IMR-90 (cell line): ENCODE data around the gene GDPD2. TPM values are rescaled to one million over a fixed set of nuclear protein-coding genes. Genes with fewer than 3 reads are reported as not detected.

Experiments used
- ATAC-seq: fragments of 200-7000 bp; cut with Tn5 transposase; 2 replicates; pipeline ENCODE4 v1.9.1; 2020; ENCODE audit warnings: low read depth, mild to moderate bottlenecking, moderate library complexity
- BruUV-seq: library from RNA; stranded (reverse); fragments of 400-500 nt; replicated peaks from 2 replicates; lab custom pipeline; 2021; lab: Mats Ljungman, UMichigan
- CTCF ChIA-PET: fragments of 300-600 bp; formaldehyde crosslinking; extraction: SDS; loops from one replicate; lab custom pipeline; 2021; ENCODE audit warnings: antibody characterized with exemption; lab: Yijun Ruan, JAX
- POLR2A ChIA-PET: fragments of 300-600 bp; sonication (Branson Sonifier 250); formaldehyde crosslinking; loops from one replicate; lab custom pipeline; 2022; ENCODE audit warnings: antibody characterized with exemption; ENCODE audit not compliant: unreplicated experiment; lab: Charles Lee
- DNase-seq: peaks from one replicate; pipeline ENCODE4 v3.0.0; 2013
- H2AFZ ChIP-seq: replicated peaks from 2 replicates; pipeline ENCODE3; 2013; ENCODE audit warnings: low read length, mild to moderate bottlenecking; ENCODE audit not compliant: poor library complexity
- H2AK5ac ChIP-seq: 2 replicates; pipeline ENCODE4 v1.6.1; 2013; ENCODE audit warnings: low read depth, low read length, inconsistent platforms
- H2AK9ac ChIP-seq: replicated peaks from 2 replicates; pipeline ENCODE3; 2013; ENCODE audit warnings: mild to moderate bottlenecking, low read depth, low read length, moderate library complexity; ENCODE audit not compliant: poor library complexity
- H2BK120ac ChIP-seq: 2 replicates; pipeline ENCODE4 v1.6.1; 2013; ENCODE audit warnings: low read depth, low read length, inconsistent platforms
- H2BK15ac ChIP-seq: 3 replicates; pipeline ENCODE4 v1.6.1; 2013; ENCODE audit warnings: low read depth, low read length, inconsistent platforms
- H2BK20ac ChIP-seq: 2 replicates; pipeline ENCODE4 v1.6.1; 2013; ENCODE audit warnings: low read depth, mild to moderate bottlenecking, inconsistent platforms, low read length, moderate library complexity
- H2BK5ac ChIP-seq: 2 replicates; pipeline ENCODE4 v1.6.1; 2013; ENCODE audit warnings: mild to moderate bottlenecking, low read depth, low read length, inconsistent platforms; ENCODE audit not compliant: poor library complexity, severe bottlenecking
- H3K14ac ChIP-seq: replicated peaks from 2 replicates; pipeline ENCODE4 v1.6.1; 2013; ENCODE audit warnings: low read depth, low read length, inconsistent platforms
- H3K18ac ChIP-seq: 2 replicates; pipeline ENCODE4 v1.6.1; 2013; ENCODE audit warnings: low read depth, low read length, control low read depth
- H3K23ac ChIP-seq: 2 replicates; pipeline ENCODE4 v1.6.1; 2013; ENCODE audit warnings: low read depth, low read length, inconsistent platforms
- H3K27ac ChIP-seq: 2 replicates; pipeline ENCODE4 v1.5.1; 2013; ENCODE audit warnings: mild to moderate bottlenecking, control low read depth, low read length; ENCODE audit not compliant: insufficient read depth
- H3K27me3 ChIP-seq: 2 replicates; pipeline ENCODE4 v1.6.1; 2013; ENCODE audit warnings: low read length; ENCODE audit not compliant: control insufficient read depth, insufficient read depth
- H3K36me3 ChIP-seq: 2 replicates; pipeline ENCODE4 v1.6.1; 2013; ENCODE audit warnings: low read length, mixed read lengths; ENCODE audit not compliant: control insufficient read depth, insufficient read depth
- H3K4ac ChIP-seq: 2 replicates; pipeline ENCODE4 v1.6.1; 2013; ENCODE audit warnings: low read depth, low read length, inconsistent platforms
- H3K4me1 ChIP-seq: 2 replicates; pipeline ENCODE4 v1.6.1; 2013; ENCODE audit warnings: low read length, mixed read lengths; ENCODE audit not compliant: control insufficient read depth, insufficient read depth
- H3K4me2 ChIP-seq: 2 replicates; pipeline ENCODE4 v1.6.1; 2013; ENCODE audit warnings: low read depth, mild to moderate bottlenecking, control low read depth, low read length, moderate library complexity
- H3K4me3 ChIP-seq: 2 replicates; pipeline ENCODE4 v1.5.1; 2013; ENCODE audit warnings: low read depth, mild to moderate bottlenecking, control low read depth, low read length, moderate library complexity; ENCODE audit not compliant: insufficient read depth
- H3K56ac ChIP-seq: 2 replicates; pipeline ENCODE4 v1.6.1; 2013; ENCODE audit warnings: low read length, inconsistent platforms; ENCODE audit not compliant: insufficient read depth; ENCODE audit errors: extremely low read depth
- H3K79me1 ChIP-seq, 2 experiments: 2 replicates each; pipeline ENCODE4 v1.6.1; 2013; ENCODE audit warnings: low read length in 2 of 2, inconsistent platforms in 1 of 2, low read depth in 1 of 2
- H3K9ac ChIP-seq: 2 replicates; pipeline ENCODE4 v1.6.1; 2013; ENCODE audit warnings: low read depth, low read length, control low read depth
- H3K9me1 ChIP-seq: 2 replicates; pipeline ENCODE4 v1.6.1; 2013; ENCODE audit warnings: low read length, inconsistent platforms; ENCODE audit not compliant: insufficient read depth
- H3K9me3 ChIP-seq: 2 replicates; pipeline ENCODE4 v1.6.1; 2013; ENCODE audit warnings: low read length; ENCODE audit not compliant: control insufficient read depth, insufficient read depth
- H4K20me1 ChIP-seq: 2 replicates; pipeline ENCODE4 v1.6.1; 2013; ENCODE audit warnings: low read length, inconsistent platforms; ENCODE audit not compliant: insufficient read depth
- H4K5ac ChIP-seq: 2 replicates; pipeline ENCODE4 v1.6.1; 2013; ENCODE audit warnings: mild to moderate bottlenecking, low read depth, low read length, control low read depth
- H4K8ac ChIP-seq, 2 experiments: 2 replicates each; pipeline ENCODE4 v1.6.1; 2013; ENCODE audit warnings: low read depth in 2 of 2, low read length in 2 of 2, control low read depth in 1 of 2, inconsistent platforms in 1 of 2
- H4K91ac ChIP-seq: 2 replicates; pipeline ENCODE4 v1.6.1; 2013; ENCODE audit warnings: low read depth, low read length, inconsistent platforms; ENCODE audit not compliant: insufficient read depth
- RAD21 ChIP-seq: IDR thresholded peaks from 2 replicates; pipeline ENCODE4 v1.6.1; 2012; ENCODE audit warnings: low read length, improper control_type of control experiment
- whole genome bisulfite sequencing, 2 experiments: methylation state at CpG; one replicate each; pipeline versions ENCODE4 v1.1.5 to v1.1.7; 2013; ENCODE audit warnings: missing lambda C conversion rate in 2 of 2; ENCODE audit not compliant: insufficient read length in 1 of 2; ENCODE audit errors: extremely low coverage in 2 of 2; 5-methylcytosine and 5-hydroxymethylcytosine counted together
- dilution Hi-C: fragments of 300-500 bp; cut with HindIII; formaldehyde crosslinking; loops from one replicate; pipeline ENCODE4 v1.14.3; 2018; ENCODE audit warnings: low sequenced_read_pairs; ENCODE audit not compliant: unreplicated experiment
- in situ Hi-C: fragments of 300-500 bp; cut with MboI; formaldehyde crosslinking; loops from 3 replicates; pipeline ENCODE4 v1.14.3; 2019; ENCODE audit warnings: low sequenced_read_pairs, inconsistent platforms, mixed read lengths
- intact Hi-C: fragments of 100-400 bp; cut with micrococcal nuclease; formaldehyde crosslinking; loops from 2 replicates; pipeline ENCODE4 v1.10.0; 2022
- polyA plus RNA-seq, 3 experiments: library from polyadenylated mRNA; depleted of rRNA; stranded (reverse); fragments of >200 nt; gene quantifications; 2 replicates each; pipeline ENCODE4 v1.2.3, GENCODE V29; 2012; ENCODE audit warnings: low replicate concordance in 1 of 3
- total RNA-seq: library from RNA; depleted of rRNA; stranded (reverse); fragments of >200 nt; gene quantifications from 2 replicates; pipeline ENCODE4 v1.2.3, GENCODE V29; 2012
- TF ChIP-seq, protein P1 (sequence below): fragments of 150-350 bp; IDR thresholded peaks from 2 replicates; pipeline ENCODE4 v1.6.1; 2017; ENCODE audit warnings: mild to moderate bottlenecking, antibody characterized with exemption, low read length, low read depth

The GDPD2 gene
- total and polyA plus RNA-seq, 2 of the 4 experiments (the other 2 are of a cell fraction) = not detected

DNA sequence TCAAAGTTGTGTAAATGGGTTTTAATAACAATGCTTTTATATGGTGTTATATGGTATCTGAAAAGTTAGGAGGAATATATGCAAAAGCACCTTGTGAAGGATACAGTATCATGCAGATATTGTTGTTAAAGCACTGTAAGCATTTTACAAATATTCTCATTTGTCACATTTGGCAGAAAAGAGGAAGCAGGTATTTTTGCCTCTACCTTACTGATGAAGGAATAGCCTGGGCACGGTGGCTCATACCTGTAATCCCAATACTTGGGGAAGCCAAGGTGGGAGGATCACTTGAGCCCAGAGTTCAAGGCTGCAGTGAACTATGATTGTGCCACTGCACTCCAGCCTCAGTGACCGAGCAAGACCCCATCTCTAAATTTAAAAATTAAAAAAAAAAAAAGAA is 12.2 kb upstream of the GDPD2 start:
- dilution Hi-C loops (no loop called here), intact Hi-C loops (no loop called here), in situ Hi-C loops (no loop called here)
- H3K27me3 ChIP-seq = peaks cover 2% of the 10 kb centered on the region; the same call in 1 of the 2 replicates
- no peak overlapping the region for H3K4me2 ChIP-seq
- WGBS, 2 experiments = 100% methylated on average over 1 of the region's 2 CpGs; no CpG with 5 or more reads in 1 of the 2 experiments
- no peak overlapping the region for H3K18ac ChIP-seq
- no peak overlapping the region for H2AFZ ChIP-seq
- POLR2A ChIA-PET = no interaction called here
- no peak overlapping the region for H2BK120ac ChIP-seq
- TF ChIP-seq, protein P1, sequence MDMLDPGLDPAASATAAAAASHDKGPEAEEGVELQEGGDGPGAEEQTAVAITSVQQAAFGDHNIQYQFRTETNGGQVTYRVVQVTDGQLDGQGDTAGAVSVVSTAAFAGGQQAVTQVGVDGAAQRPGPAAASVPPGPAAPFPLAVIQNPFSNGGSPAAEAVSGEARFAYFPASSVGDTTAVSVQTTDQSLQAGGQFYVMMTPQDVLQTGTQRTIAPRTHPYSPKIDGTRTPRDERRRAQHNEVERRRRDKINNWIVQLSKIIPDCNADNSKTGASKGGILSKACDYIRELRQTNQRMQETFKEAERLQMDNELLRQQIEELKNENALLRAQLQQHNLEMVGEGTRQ = no peak
- no peak for TF ChIP-seq RAD21
- H3K4ac ChIP-seq = no peak overlapping the region
- H4K8ac ChIP-seq = no peak overlapping the region
- H2BK5ac ChIP-seq = no peak overlapping the region
- H3K4me3 ChIP-seq = no peak overlapping the region
- no TSS peak for BruUV-seq
- H2AK5ac ChIP-seq = no peak overlapping the region
- no peak overlapping the region for H2BK15ac ChIP-seq
- H4K5ac ChIP-seq = no peak overlapping the region
- H3K79me1 ChIP-seq = no peaks in the 10 kb centered on the region
- H3K14ac ChIP-seq = no peak overlapping the region
- no peaks in the 10 kb centered on the region for H3K9me1 ChIP-seq
- CTCF ChIA-PET = no interaction called here
- no peak overlapping the region for H2AK9ac ChIP-seq
- no peak overlapping the region for H4K91ac ChIP-seq
- H3K36me3 ChIP-seq = no peaks in the 10 kb centered on the region
- no peak overlapping the region for H3K56ac ChIP-seq
- no peak overlapping the region for H3K9ac ChIP-seq
- H3K27ac ChIP-seq = no peak overlapping the region
- no peak overlapping the region for H3K23ac ChIP-seq
- no peak for ATAC-seq
- DNase-seq = no peak
- no peaks in the 10 kb centered on the region for H3K4me1 ChIP-seq
- H4K20me1 ChIP-seq = no peaks in the 10 kb centered on the region
- no peaks in the 10 kb centered on the region for H3K9me3 ChIP-seq
- H2BK20ac ChIP-seq = no peak overlapping the region
